Measurements from ENCODE around the gene NEU2.
"Not testable (repeated sequence)": the region's sequence is repeated elsewhere in the genome, so short reads cannot be mapped to it uniquely, and the experiment has no call there.

NEU2 gene

DNA sequence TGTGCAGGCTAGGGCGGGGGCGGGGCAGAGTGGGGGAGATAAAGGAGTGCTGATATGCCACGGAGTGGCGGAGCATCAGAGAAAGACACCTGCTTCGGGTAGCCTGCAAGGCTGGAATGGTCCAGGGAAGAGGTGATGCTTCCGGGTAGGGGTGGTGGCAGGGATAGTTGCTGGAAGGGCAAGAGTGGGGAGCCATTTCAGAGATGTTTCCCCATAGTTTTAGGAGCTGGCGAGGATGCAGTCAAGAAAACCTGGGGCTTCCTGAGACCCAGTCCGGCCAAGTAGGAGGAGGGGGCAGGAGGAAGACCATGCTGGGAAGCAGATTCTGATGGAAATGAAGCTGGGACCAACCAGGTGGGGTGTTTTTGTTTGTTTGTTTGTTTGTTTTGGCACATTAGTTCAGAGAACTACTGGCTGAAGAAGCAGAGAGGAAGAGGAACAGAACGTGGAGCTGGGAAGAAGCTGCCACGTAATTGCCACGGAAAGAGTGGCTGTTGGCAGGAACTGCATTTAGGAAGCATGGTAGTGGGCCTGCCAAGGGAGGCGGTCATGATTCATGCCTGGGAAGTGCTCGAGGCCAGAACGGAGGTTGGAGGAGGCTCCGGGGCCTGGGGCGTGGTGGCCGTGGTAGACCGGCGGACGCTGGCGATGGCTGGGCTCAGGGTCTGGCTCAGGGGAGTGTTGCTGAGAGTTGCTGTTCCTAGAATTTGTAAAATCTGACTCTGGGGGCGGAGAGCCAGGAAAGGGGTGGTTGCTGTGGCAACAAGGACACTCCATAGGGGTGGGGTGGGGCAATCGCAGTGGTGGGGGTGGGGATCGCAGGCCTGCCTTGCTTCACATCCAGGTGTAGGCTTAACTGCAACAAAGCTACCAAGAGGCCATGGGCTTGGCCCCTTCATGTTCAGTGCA lies 19.0 kb downstream of the NEU2 start:
- no peak for TF ChIP-seq POU2F2 (IDR thresholded peaks at IDR 0.05; ENCODE audit: low read depth, low read length)
- TF ChIP-seq POLR2A (IDR thresholded peaks at IDR 0.05; ENCODE audit: low read depth, low read length), result no peak
- no peak for TF ChIP-seq PAX5 (IDR thresholded peaks at IDR 0.05; ENCODE audit: insufficient read depth, low read length, severe bottlenecking)
- no peak for TF ChIP-seq TAF1 (IDR thresholded peaks at IDR 0.05; ENCODE audit: low read depth, low read length)
- TF ChIP-seq POLR2AphosphoS5 (IDR thresholded peaks at IDR 0.05; ENCODE audit: low read depth, low read length), result no peak
- no peak for TF ChIP-seq SPI1 (IDR thresholded peaks at IDR 0.05; ENCODE audit: low read depth, low read length)
- DNase-seq (ENCODE audit: insufficient read length, low spot score), result no peak
- no peak for FAIRE-seq

DNA sequence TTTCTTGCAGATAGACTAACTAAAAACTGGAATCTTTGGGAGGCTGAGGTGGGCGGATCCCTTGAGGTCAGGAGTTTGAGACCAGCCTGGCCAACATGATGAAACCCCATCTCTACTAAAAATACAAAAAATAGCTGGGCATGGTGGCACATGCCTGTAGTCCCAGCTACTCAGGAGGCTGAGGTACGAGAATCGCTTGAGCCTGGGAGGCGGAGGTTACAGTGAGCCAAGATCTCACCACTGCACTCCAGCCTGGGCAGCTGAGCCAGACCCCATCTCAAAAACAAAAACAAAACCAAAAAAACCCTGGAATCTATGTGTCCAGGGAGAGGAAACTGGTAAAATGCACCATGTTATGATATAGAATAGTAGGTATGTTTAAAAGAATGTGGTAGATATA lies 20.0 kb downstream of the NEU2 start:
- FAIRE-seq, result not testable (repeated sequence)

DNA sequence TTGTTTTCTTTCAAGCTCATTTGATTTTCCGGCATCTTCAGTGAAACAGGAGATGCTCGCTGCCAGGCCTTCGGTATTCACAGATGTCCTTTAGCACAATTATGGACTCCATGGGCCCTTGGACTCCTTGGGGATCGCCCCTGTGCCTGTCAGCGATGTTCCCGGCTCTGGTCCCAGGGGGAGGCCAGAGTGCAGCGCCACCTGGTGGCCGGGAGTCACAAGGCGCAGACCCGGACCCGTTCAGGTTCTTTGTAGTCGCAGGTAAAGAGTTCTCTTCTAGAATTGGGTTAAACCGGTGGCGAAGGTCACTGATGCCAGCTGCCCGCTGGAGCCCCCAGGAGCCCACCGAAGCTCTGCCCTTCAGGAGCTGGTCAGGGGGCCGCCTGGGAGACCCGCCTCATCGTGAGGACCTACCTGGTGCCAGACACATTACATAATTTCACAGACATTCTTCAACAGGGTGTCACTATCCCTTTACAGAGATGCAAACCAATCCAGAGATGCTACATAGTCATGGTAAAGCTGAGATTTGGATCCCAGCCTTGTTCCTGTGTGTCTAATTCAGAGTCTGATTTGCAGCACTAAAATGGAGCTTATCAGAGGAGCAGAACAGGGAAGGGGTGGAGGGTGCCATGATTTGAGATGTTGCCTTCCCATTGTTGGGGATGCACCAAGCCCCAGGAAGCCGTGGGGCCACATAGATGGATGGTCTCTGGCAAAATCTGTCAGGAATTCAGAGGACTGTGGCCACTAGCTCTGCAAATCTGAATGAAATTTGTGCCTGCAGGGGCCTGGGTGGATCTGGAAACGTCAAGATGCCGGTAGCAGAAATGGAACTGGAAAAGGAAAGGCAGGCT lies 21.7 kb downstream of the NEU2 start:
- FAIRE-seq (peak; percentile 87), DNase-seq (ENCODE audit: insufficient read length, low spot score) (peak; percentile 83)
- TF ChIP-seq PAX5 (IDR thresholded peaks at IDR 0.05; ENCODE audit: insufficient read depth, low read length, severe bottlenecking), result no peak
- TF ChIP-seq SPI1 (IDR thresholded peaks at IDR 0.05; ENCODE audit: low read depth, low read length), result no peak
- no peak for TF ChIP-seq TAF1 (IDR thresholded peaks at IDR 0.05; ENCODE audit: low read depth, low read length)
- TF ChIP-seq POLR2AphosphoS5 (IDR thresholded peaks at IDR 0.05; ENCODE audit: low read depth, low read length), result no peak
- no peak for TF ChIP-seq POU2F2 (IDR thresholded peaks at IDR 0.05; ENCODE audit: low read depth, low read length)
- TF ChIP-seq POLR2A (IDR thresholded peaks at IDR 0.05; ENCODE audit: low read depth, low read length), result no peak

More for the DNA sequence above, 20.0 kb downstream of the NEU2 start:
- not testable (repeated sequence) for DNase-seq (ENCODE audit: insufficient read length, low spot score)

DNA sequence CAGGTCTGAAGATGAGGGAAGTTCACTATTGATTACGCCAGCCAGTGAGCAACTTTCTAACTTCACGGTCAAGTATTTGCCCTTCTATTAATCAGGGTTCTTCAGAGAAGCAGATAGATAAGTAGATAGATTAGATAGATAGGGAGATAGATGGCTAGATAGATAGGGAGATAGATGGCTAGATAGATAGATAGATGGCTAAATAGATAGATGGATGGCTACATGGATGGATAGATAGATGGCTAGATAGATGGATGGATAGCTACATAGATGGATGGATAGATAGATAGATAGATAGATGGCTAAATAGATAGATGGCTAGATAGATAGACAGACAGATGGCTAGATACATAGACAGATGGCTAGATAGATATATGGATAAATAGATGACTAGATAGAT lies 22.9 kb downstream of the NEU2 start:
- no peak for FAIRE-seq
- TF ChIP-seq POLR2AphosphoS5 (IDR thresholded peaks at IDR 0.05; ENCODE audit: low read depth, low read length) (no peak), POU2F2 (IDR thresholded peaks at IDR 0.05; ENCODE audit: low read depth, low read length) (no peak), SPI1 (IDR thresholded peaks at IDR 0.05; ENCODE audit: low read depth, low read length) (no peak), POLR2A (IDR thresholded peaks at IDR 0.05; ENCODE audit: low read depth, low read length) (no peak), PAX5 (IDR thresholded peaks at IDR 0.05; ENCODE audit: insufficient read depth, low read length, severe bottlenecking) (no peak), TAF1 (IDR thresholded peaks at IDR 0.05; ENCODE audit: low read depth, low read length) (no peak)
- DNase-seq (ENCODE audit: insufficient read length, low spot score), result no peak

DNA sequence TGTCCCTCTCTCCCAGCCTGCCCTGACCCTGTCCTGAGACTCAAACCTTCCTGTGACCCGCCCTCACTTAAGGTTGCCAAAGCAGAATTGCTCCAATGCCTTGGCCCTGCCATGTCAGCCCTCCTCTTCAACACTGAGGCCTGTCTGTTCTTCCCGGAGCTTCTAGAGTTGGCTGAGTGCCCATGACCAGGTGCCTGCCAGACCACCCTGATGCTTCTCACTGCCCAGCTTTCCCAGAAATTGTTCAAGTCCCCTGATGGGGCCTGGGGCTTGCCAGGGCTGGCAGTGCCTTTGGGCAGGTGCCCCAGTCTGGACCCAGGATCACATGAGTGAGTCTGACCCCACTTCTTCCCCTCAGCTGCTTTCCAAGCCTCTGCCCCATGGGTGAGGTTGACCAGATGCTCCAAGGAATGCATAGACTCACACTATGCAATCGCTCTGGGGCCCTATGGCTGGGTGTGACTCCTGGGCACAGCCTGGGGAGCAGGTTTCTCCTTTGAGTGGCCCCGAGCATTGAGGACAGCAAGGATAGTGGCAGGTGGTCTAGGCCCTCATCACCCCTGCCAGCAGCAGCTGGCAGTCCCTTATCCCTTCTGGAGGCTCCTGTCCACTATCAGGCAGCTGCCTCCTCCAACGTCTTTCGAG lies 24.6 kb downstream of the NEU2 start:
- DNase-seq (ENCODE audit: insufficient read length, low spot score), result no peak
- FAIRE-seq, result no peak
- no peak for TF ChIP-seq PAX5 (IDR thresholded peaks at IDR 0.05; ENCODE audit: insufficient read depth, low read length, severe bottlenecking)
- no peak for TF ChIP-seq POLR2A (IDR thresholded peaks at IDR 0.05; ENCODE audit: low read depth, low read length)
- no peak for TF ChIP-seq TAF1 (IDR thresholded peaks at IDR 0.05; ENCODE audit: low read depth, low read length)
- TF ChIP-seq POLR2AphosphoS5 (IDR thresholded peaks at IDR 0.05; ENCODE audit: low read depth, low read length), result no peak
- TF ChIP-seq SPI1 (IDR thresholded peaks at IDR 0.05; ENCODE audit: low read depth, low read length), result no peak
- TF ChIP-seq POU2F2 (IDR thresholded peaks at IDR 0.05; ENCODE audit: low read depth, low read length), result no peak

DNA sequence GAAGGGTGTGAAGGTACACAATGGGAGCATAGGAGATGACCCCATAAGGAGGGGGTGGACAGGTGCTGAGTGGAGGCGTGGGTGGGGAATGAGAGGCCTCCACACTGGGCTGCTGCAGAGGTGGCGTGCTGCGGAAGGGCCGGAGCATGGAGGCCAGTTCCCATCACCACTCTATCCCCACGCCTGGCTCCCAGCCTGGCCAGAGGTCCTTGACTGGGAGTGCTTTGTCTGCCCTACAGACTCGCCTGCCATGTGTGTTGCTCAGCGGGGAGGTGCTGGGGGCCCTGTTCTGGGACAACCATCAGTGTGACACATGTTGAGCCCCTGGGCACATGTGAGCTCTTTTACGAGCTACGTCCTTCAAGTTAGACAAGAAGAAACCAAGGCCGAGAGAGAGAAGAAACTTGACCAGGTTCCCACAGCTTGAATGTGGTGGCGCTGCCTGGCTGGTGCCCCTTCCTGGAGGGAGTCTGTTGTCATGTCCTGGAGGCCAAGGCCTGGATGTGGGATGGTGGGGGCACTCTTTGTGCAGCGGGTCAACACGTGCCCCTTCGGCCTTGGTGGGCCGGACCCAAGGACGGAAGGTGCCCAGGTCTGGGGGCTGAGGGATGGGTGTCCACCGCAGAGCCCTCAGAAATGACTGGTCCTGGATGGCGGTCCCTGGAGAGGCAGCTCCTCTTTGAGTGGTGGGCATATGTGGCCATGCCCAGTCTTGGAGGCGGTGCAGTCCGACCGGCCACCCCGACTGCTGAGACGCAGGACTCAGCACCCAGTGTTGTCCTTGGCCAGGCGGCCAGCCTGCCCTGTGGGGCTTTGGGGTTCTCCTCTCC lies 26.5 kb downstream of the NEU2 start:
- DNase-seq (ENCODE audit: insufficient read length, low spot score) (no peak), FAIRE-seq (no peak)
- TF ChIP-seq PAX5 (IDR thresholded peaks at IDR 0.05; ENCODE audit: insufficient read depth, low read length, severe bottlenecking), result no peak
- TF ChIP-seq SPI1 (IDR thresholded peaks at IDR 0.05; ENCODE audit: low read depth, low read length), result no peak
- TF ChIP-seq POLR2A (IDR thresholded peaks at IDR 0.05; ENCODE audit: low read depth, low read length), result no peak
- no peak for TF ChIP-seq POU2F2 (IDR thresholded peaks at IDR 0.05; ENCODE audit: low read depth, low read length)
- no peak for TF ChIP-seq POLR2AphosphoS5 (IDR thresholded peaks at IDR 0.05; ENCODE audit: low read depth, low read length)
- no peak for TF ChIP-seq TAF1 (IDR thresholded peaks at IDR 0.05; ENCODE audit: low read depth, low read length)

DNA sequence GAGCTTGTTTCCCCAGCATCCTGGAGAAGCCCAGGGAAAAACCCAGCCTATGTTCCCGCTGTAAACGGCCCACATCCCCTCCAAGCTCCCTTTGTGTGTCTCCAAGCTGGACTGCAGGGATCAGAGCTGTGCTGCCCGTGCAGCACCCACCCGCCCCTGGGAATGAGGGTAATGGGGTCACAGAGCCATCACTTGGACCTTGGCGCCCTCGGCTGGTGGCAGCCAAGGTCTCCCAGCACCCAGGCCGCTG lies 27.0 kb downstream of the NEU2 start:
- TF ChIP-seq POU2F2 (IDR thresholded peaks at IDR 0.05; ENCODE audit: low read depth, low read length) (no peak), POLR2AphosphoS5 (IDR thresholded peaks at IDR 0.05; ENCODE audit: low read depth, low read length) (no peak), SPI1 (IDR thresholded peaks at IDR 0.05; ENCODE audit: low read depth, low read length) (no peak), PAX5 (IDR thresholded peaks at IDR 0.05; ENCODE audit: insufficient read depth, low read length, severe bottlenecking) (no peak), POLR2A (IDR thresholded peaks at IDR 0.05; ENCODE audit: low read depth, low read length) (no peak), TAF1 (IDR thresholded peaks at IDR 0.05; ENCODE audit: low read depth, low read length) (no peak)

DNA sequence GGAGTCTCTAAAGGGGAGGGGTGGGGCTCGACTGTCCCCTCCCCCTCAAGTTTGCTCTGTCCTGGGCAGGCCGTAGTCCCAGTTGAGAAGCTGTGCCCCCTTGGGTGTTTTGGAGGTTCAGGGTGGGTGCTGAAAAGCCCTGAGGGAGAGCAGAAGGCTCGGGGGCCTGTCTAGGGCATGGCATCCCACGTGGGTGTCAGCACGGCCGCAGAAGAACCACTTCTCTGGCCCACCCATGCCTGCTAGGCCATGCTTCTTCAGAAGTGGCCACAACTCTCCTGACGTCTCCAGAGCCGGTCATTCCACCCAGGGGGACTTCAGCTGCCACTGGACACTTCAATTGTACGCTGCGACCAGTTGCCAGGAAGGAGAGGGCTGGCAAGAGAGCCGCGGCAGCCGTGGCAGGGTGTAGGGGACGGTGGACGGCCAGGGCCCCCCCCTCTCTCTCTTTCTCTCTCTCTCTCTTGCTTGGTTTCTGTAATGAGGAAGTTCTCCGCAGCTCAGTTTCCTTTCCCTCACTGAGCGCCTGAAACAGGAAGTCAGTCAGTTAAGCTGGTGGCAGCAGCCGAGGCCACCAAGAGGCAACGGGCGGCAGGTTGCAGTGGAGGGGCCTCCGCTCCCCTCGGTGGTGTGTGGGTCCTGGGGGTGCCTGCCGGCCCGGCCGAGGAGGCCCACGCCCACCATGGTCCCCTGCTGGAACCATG lies 27.5 kb downstream of the NEU2 start, which contains the start of gene INPP5D:
Gene INPP5D (plus strand): TSS at position 546 of the 704 bp plus-strand sequence. CDS start 137 bp downstream, at position 683.
- DNase-seq (ENCODE audit: insufficient read length, low spot score) (peak; percentile 75), FAIRE-seq (peak; percentile 73)
- TF ChIP-seq POLR2AphosphoS5 (IDR thresholded peaks at IDR 0.05; ENCODE audit: low read depth, low read length) (peak; percentile 92), POU2F2 (IDR thresholded peaks at IDR 0.05; ENCODE audit: low read depth, low read length) (0 out of 2 replicates have a peak, but pooled peaks have one; percentile 29), PAX5 (IDR thresholded peaks at IDR 0.05; ENCODE audit: insufficient read depth, low read length, severe bottlenecking) (no peak), TAF1 (IDR thresholded peaks at IDR 0.05; ENCODE audit: low read depth, low read length) (peak; percentile 92), POLR2A (IDR thresholded peaks at IDR 0.05; ENCODE audit: low read depth, low read length) (peak; percentile 89), SPI1 (IDR thresholded peaks at IDR 0.05; ENCODE audit: low read depth, low read length) (peak; percentile 91)

More for the DNA sequence above, 27.0 kb downstream of the NEU2 start:
- DNase-seq (ENCODE audit: insufficient read length, low spot score) (no peak), FAIRE-seq (peak; percentile 80)
